ENCODE data around the gene OR7A5. TPM values are rescaled to one million over a fixed set of nuclear protein-coding genes. Genes with fewer than 3 reads are reported as not detected.
"Not testable (repeated sequence)": the region's sequence is repeated elsewhere in the genome, so short reads cannot be mapped to it uniquely, and the experiment has no call there.

The OR7A5 gene
- polyA plus RNA-seq, 2 donors, result not detected

- H3K4me3 ChIP-seq (ENCODE audit: low read depth in 1 of 2, low read length in 2 of 2); H3K4me1 ChIP-seq (ENCODE audit: control insufficient read depth in 2 of 2, insufficient read depth in 2 of 2, low read length in 1 of 2); H3K36me3 ChIP-seq (ENCODE audit: control insufficient read depth in 2 of 2, insufficient read depth in 2 of 2, low read length in 1 of 2); H3K27me3 ChIP-seq (ENCODE audit: control insufficient read depth in 1 of 2, insufficient read depth in 2 of 2, low read length in 2 of 2); H3K27ac ChIP-seq (ENCODE audit: low read depth in 2 of 2, low read length in 1 of 2); H3K9me3 ChIP-seq (ENCODE audit: control insufficient read depth in 2 of 2, insufficient read depth in 1 of 2, low read depth in 1 of 2, low read length in 1 of 2): not testable (repeated sequence)
- WGBS, 2 donors, result 67 to 69% methylated on average over 12 of the region's 12 CpGs
Observed at GRCh38 chr19:14778110-14778845, 56.7 kb downstream of the OR7A5 start, which contains the start of gene ADGRE2. Gene ADGRE2, minus strand, starts transcription at chr19:14778560. Its CDS starts 1,804 bp downstream, at chr19:14776756.

DNA sequence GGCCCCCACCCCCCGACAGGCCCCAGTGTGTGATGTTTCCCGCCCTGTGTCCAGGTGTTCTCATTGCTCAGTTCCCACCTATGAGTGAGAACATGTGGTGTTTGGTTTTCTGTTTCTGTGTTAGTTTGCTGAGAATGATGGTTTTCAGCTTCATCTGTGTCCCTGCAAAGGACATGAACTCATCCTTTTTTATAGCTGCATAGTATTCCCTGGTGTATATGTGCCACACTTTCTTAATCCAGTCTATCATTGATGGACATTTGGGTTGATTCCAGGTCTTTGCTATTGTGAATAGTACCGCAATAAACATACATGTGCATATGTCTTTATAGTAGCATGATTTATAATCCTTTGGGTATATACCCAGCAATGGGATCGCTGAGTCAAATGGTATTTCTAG, 57.3 kb downstream of the OR7A5 start:
- not testable (repeated sequence) for H3K9me3 ChIP-seq (ENCODE audit: control insufficient read depth in 2 of 2, insufficient read depth in 1 of 2, low read depth in 1 of 2, low read length in 1 of 2); H3K4me3 ChIP-seq (ENCODE audit: low read depth in 1 of 2, low read length in 2 of 2); H3K36me3 ChIP-seq (ENCODE audit: control insufficient read depth in 2 of 2, insufficient read depth in 2 of 2, low read length in 1 of 2); H3K27me3 ChIP-seq (ENCODE audit: control insufficient read depth in 1 of 2, insufficient read depth in 2 of 2, low read length in 2 of 2); H3K4me1 ChIP-seq (ENCODE audit: control insufficient read depth in 2 of 2, insufficient read depth in 2 of 2, low read length in 1 of 2); H3K27ac ChIP-seq (ENCODE audit: low read depth in 2 of 2, low read length in 1 of 2)
- WGBS, 2 donors, result 86 to 94% methylated on average over 4 of the region's 4 CpGs

Other genes starting within 250 kb of the OR7A5 start
- gene ADGRE3, start 160.3 kb downstream of the OR7A5 start, polyA plus RNA-seq, result under 1 TPM in 1 of 2 donors, not detected in 1; 0.07 TPM
- 1 to 10 TPM; 4.0 to 6.9 TPM for gene ZNF333, start 145.1 kb downstream of the OR7A5 start, polyA plus RNA-seq
- under 1 TPM; 0.22 to 0.73 TPM for gene ADGRE2, start 56.6 kb downstream of the OR7A5 start, polyA plus RNA-seq
- gene OR7C1, start within 50 bp of the OR7A5 start, polyA plus RNA-seq, result under 1 TPM; 0.01 to 0.02 TPM
- gene OR7A10, start 13.7 kb upstream of the OR7A5 start, polyA plus RNA-seq, result not detected
- gene OR7A17, start 50.9 kb upstream of the OR7A5 start, polyA plus RNA-seq, result not detected
- gene OR7C2, start 106.3 kb upstream of the OR7A5 start, polyA plus RNA-seq, result not detected
- under 1 TPM in 1 of 2 donors, not detected in 1; 0.05 TPM for gene SLC1A6, start 144.7 kb upstream of the OR7A5 start, polyA plus RNA-seq
- under 1 TPM; 0.11 to 0.22 TPM for gene CASP14, start 214.3 kb upstream of the OR7A5 start, polyA plus RNA-seq
- not detected for gene OR1I1, start 247.0 kb upstream of the OR7A5 start, polyA plus RNA-seq